ENCODE results near the gene ATP8A2. TPM values are rescaled to one million over a fixed set of nuclear protein-coding genes. Genes with fewer than 3 reads are reported as not detected.

The ATP8A2 gene
- total RNA-seq, 1 experiment from 2014 or later: 5.2 TPM

DNA sequence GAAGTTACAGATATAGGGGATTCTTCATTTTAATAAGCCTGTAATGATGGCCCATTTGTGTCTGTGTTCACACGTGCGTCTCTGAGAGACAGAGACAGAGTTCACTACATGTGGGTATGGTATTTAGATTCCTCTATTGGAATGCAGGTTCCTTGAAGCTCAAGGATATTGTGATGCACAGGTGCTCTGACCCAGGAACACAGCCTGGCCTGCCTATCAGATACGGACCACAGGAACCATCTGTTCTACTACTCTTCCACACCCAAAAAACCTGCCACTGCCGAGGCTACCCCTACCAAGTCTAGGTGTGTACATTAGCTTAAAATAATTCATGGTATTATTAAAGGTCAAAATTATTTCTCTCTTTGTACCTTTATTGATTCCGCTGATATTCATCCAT is 289.2 kb downstream of the ATP8A2 start (continued):
- TF ChIP-seq, protein P1, sequence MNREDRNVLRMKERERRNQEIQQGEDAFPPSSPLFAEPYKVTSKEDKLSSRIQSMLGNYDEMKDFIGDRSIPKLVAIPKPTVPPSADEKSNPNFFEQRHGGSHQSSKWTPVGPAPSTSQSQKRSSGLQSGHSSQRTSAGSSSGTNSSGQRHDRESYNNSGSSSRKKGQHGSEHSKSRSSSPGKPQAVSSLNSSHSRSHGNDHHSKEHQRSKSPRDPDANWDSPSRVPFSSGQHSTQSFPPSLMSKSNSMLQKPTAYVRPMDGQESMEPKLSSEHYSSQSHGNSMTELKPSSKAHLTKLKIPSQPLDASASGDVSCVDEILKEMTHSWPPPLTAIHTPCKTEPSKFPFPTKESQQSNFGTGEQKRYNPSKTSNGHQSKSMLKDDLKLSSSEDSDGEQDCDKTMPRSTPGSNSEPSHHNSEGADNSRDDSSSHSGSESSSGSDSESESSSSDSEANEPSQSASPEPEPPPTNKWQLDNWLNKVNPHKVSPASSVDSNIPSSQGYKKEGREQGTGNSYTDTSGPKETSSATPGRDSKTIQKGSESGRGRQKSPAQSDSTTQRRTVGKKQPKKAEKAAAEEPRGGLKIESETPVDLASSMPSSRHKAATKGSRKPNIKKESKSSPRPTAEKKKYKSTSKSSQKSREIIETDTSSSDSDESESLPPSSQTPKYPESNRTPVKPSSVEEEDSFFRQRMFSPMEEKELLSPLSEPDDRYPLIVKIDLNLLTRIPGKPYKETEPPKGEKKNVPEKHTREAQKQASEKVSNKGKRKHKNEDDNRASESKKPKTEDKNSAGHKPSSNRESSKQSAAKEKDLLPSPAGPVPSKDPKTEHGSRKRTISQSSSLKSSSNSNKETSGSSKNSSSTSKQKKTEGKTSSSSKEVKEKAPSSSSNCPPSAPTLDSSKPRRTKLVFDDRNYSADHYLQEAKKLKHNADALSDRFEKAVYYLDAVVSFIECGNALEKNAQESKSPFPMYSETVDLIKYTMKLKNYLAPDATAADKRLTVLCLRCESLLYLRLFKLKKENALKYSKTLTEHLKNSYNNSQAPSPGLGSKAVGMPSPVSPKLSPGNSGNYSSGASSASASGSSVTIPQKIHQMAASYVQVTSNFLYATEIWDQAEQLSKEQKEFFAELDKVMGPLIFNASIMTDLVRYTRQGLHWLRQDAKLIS (CRISPR knock-in tag; IDR thresholded peaks at IDR 0.05; ENCODE audit: borderline replicate concordance): no peak
- no peak for TF ChIP-seq SP1 (CRISPR knock-in tag; conservative IDR thresholded peaks at IDR 0.05)
- no peak for TF ChIP-seq PRRX2 (CRISPR knock-in tag; IDR thresholded peaks at IDR 0.05)
- TF ChIP-seq, protein P2, sequence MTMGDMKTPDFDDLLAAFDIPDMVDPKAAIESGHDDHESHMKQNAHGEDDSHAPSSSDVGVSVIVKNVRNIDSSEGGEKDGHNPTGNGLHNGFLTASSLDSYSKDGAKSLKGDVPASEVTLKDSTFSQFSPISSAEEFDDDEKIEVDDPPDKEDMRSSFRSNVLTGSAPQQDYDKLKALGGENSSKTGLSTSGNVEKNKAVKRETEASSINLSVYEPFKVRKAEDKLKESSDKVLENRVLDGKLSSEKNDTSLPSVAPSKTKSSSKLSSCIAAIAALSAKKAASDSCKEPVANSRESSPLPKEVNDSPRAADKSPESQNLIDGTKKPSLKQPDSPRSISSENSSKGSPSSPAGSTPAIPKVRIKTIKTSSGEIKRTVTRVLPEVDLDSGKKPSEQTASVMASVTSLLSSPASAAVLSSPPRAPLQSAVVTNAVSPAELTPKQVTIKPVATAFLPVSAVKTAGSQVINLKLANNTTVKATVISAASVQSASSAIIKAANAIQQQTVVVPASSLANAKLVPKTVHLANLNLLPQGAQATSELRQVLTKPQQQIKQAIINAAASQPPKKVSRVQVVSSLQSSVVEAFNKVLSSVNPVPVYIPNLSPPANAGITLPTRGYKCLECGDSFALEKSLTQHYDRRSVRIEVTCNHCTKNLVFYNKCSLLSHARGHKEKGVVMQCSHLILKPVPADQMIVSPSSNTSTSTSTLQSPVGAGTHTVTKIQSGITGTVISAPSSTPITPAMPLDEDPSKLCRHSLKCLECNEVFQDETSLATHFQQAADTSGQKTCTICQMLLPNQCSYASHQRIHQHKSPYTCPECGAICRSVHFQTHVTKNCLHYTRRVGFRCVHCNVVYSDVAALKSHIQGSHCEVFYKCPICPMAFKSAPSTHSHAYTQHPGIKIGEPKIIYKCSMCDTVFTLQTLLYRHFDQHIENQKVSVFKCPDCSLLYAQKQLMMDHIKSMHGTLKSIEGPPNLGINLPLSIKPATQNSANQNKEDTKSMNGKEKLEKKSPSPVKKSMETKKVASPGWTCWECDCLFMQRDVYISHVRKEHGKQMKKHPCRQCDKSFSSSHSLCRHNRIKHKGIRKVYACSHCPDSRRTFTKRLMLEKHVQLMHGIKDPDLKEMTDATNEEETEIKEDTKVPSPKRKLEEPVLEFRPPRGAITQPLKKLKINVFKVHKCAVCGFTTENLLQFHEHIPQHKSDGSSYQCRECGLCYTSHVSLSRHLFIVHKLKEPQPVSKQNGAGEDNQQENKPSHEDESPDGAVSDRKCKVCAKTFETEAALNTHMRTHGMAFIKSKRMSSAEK (CRISPR knock-in tag; IDR thresholded peaks at IDR 0.05; ENCODE audit: borderline replicate concordance): no peak
- no peak for TF ChIP-seq ZNF219 (CRISPR knock-in tag; IDR thresholded peaks at IDR 0.05; ENCODE audit: borderline replicate concordance)
- TF ChIP-seq NR3C1 (CRISPR knock-in tag; conservative IDR thresholded peaks at IDR 0.05; ENCODE audit: low read depth): no peak
- TF ChIP-seq, protein P3, sequence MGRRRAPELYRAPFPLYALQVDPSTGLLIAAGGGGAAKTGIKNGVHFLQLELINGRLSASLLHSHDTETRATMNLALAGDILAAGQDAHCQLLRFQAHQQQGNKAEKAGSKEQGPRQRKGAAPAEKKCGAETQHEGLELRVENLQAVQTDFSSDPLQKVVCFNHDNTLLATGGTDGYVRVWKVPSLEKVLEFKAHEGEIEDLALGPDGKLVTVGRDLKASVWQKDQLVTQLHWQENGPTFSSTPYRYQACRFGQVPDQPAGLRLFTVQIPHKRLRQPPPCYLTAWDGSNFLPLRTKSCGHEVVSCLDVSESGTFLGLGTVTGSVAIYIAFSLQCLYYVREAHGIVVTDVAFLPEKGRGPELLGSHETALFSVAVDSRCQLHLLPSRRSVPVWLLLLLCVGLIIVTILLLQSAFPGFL (CRISPR knock-in tag; IDR thresholded peaks at IDR 0.05; ENCODE audit: borderline replicate concordance): no peak
- no peak for TF ChIP-seq ZNF263 (CRISPR knock-in tag; IDR thresholded peaks at IDR 0.05; ENCODE audit: low read depth)
- TF ChIP-seq, protein P4, sequence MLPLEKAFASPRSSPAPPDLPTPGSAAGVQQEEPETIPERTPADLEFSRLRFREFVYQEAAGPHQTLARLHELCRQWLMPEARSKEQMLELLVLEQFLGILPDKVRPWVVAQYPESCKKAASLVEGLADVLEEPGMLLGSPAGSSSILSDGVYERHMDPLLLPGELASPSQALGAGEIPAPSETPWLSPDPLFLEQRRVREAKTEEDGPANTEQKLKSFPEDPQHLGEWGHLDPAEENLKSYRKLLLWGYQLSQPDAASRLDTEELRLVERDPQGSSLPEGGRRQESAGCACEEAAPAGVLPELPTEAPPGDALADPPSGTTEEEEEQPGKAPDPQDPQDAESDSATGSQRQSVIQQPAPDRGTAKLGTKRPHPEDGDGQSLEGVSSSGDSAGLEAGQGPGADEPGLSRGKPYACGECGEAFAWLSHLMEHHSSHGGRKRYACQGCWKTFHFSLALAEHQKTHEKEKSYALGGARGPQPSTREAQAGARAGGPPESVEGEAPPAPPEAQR (CRISPR knock-in tag; IDR thresholded peaks at IDR 0.05): no peak
- TF ChIP-seq CREM (CRISPR knock-in tag; IDR thresholded peaks at IDR 0.05): no peak
- no peak for TF ChIP-seq RORB (CRISPR knock-in tag; IDR thresholded peaks at IDR 0.05)

DNA sequence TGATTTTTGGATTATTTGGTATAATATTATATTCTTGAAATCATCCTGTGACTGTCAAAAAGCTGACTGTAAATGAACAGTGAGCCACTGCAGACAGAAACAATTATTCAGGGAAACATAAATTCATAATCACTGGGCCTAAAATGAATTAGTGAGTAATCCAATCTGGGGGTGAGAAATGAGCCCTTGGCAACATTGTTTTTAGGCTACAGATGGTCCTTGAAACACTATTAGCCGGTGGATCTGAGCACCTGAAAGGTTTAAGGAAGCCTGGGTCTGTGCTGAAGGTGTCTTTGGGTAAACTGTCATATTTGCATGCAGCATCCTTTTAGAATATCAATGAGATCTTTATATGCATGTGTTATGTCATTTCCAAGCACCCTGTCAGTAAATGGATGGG is 290.7 kb downstream of the ATP8A2 start:
- Mint-ChIP-seq H3K9me3 (no peaks in the 10 kb centered on the region), H3K4me1 (peaks cover 21% of the 10 kb centered on the region), H3K4me3 (no peak overlapping the region), H3K27ac (no peak overlapping the region), H3K36me3 (no peaks in the 10 kb centered on the region), H3K27me3 (ENCODE audit: low read depth) (no peaks in the 10 kb centered on the region)
- ATAC-seq (no peak), DNase-seq (ENCODE audit: low spot score) (no peak)
- ChIA-PET POLR2A (no interaction called here), CTCF (no interaction called here)
- TF ChIP-seq HMGA2 (CRISPR knock-in tag; IDR thresholded peaks at IDR 0.05): no peak
- TF ChIP-seq, protein P5, sequence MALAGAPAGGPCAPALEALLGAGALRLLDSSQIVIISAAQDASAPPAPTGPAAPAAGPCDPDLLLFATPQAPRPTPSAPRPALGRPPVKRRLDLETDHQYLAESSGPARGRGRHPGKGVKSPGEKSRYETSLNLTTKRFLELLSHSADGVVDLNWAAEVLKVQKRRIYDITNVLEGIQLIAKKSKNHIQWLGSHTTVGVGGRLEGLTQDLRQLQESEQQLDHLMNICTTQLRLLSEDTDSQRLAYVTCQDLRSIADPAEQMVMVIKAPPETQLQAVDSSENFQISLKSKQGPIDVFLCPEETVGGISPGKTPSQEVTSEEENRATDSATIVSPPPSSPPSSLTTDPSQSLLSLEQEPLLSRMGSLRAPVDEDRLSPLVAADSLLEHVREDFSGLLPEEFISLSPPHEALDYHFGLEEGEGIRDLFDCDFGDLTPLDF (CRISPR knock-in tag; IDR thresholded peaks at IDR 0.05): no peak
- no peak for TF ChIP-seq NFYB (CRISPR knock-in tag; conservative IDR thresholded peaks at IDR 0.05; ENCODE audit: low read depth)
- TF ChIP-seq, protein P6, sequence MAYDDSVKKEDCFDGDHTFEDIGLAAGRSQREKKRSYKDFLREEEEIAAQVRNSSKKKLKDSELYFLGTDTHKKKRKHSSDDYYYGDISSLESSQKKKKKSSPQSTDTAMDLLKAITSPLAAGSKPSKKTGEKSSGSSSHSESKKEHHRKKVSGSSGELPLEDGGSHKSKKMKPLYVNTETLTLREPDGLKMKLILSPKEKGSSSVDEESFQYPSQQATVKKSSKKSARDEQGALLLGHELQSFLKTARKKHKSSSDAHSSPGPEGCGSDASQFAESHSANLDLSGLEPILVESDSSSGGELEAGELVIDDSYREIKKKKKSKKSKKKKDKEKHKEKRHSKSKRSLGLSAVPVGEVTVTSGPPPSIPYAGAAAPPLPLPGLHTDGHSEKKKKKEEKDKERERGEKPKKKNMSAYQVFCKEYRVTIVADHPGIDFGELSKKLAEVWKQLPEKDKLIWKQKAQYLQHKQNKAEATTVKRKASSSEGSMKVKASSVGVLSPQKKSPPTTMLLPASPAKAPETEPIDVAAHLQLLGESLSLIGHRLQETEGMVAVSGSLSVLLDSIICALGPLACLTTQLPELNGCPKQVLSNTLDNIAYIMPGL (CRISPR knock-in tag; IDR thresholded peaks at IDR 0.05): no peak
- TF ChIP-seq FOXJ3 (CRISPR knock-in tag; IDR thresholded peaks at IDR 0.05; ENCODE audit: borderline replicate concordance): no peak
- TF ChIP-seq CREB1 (CRISPR knock-in tag; IDR thresholded peaks at IDR 0.05): no peak

Measured in WTC11 (cell line).